Measurements from ENCODE around the gene AHCY.
"Not testable (repeated sequence)": the region's sequence is repeated elsewhere in the genome, so short reads cannot be mapped to it uniquely, and the experiment has no call there.

Gene AHCY

GRCh38 chr20:34302723-34303533 is at the start of gene AHCY:
Gene AHCY, minus strand, starts transcription at chr20:34303355. Its CDS starts 85 bp downstream, at chr20:34303270.
- peak; percentile 97 for DNase-seq

GRCh38 chr20:34350095-34350494 is 46.9 kb upstream of the AHCY start:
- no peak for DNase-seq

DNA sequence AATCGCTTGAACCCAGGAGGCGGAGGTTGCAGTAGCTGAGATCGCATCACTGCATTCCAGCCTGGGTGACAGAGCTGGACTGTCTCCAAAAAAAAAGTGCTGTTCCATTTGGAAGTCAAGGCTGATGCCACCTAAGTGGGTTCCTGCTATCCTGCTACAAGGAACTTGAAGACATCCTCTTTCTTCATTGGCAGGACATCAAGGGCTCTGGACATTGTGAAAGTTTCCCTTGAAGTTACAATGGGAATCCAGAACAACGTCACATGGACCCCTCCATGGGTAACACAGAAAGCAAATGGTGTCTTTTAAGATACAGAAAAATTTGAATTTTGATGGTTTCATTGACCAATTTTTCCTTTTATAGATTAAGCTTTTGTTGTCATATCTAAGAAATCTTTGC is 44.4 kb upstream of the AHCY start:
- DNase-seq = no peak

GRCh38 chr20:34346533-34346865 is 43.3 kb upstream of the AHCY start:
- not testable (repeated sequence) for DNase-seq

- not testable (repeated sequence) for DNase-seq
These were observed 42.8 kb upstream of the AHCY start for GRCh38 chr20:34345839-34346532.

- no peak for DNase-seq
These were observed 42.2 kb upstream of the AHCY start for GRCh38 chr20:34345402-34345736.

GRCh38 chr20:34344238-34344637 is 41.1 kb upstream of the AHCY start:
- DNase-seq = no peak

DNA sequence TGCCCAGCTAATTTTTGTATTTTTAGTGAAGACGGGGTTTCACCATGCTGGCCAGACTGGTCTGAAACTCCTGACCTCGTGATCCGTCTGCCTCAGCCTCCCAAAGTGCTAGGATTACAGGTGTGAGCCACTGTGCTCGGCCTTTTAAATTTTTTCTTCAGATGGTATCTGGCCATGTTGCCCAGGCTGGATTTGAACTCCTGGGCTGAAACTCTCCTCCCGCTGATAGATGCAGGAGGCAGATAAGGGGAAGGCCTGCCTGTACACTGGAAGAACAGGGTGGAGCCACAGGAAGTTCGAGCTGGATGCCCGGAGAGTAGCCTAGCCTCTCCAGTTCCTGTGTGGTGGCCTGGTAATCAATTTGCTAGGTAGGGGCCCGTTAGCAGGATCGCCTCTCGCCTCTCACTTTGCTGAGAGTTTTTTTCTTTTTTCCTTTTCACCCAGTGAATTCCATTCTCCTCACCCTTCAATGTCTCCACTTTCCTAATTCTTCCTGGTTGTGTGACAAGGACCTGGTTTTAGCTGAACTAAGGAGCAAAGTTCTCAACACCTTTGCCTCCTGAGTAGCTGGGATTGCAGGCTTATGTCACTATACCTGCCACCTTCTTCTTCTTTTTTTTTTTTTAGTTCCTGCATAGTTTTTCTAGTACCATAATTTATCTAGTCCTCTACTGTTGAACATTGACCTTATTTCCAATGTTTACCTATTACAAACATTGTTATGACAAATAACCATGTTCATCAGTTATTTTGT is 40.5 kb upstream of the AHCY start:
- DNase-seq = no peak

GRCh38 chr20:34341199-34341598 is 38.0 kb upstream of the AHCY start:
- not testable (repeated sequence) for DNase-seq

DNA sequence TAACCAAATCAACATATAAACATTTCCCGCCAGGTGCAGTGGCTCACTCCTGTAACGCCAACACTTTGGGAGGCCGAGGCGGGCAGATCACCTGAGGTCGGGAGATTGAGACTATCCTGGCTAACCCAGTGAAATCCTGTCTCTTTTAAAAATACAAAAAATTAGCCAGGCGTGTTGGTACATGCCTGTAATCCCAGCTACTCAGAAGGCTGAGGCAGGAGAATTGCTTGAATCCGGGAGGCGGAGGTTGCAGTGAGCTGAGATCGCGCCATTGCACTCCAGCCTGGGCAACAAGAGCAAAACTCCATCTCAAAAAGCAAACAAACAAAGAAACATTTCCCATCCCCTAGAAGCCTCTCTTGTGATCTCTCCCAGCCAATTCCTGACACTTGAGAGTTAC is 37.6 kb upstream of the AHCY start:
- not testable (repeated sequence) for DNase-seq

- DNase-seq = no peak
These were observed 35.0 kb upstream of the AHCY start for GRCh38 chr20:34337982-34338726.

DNA sequence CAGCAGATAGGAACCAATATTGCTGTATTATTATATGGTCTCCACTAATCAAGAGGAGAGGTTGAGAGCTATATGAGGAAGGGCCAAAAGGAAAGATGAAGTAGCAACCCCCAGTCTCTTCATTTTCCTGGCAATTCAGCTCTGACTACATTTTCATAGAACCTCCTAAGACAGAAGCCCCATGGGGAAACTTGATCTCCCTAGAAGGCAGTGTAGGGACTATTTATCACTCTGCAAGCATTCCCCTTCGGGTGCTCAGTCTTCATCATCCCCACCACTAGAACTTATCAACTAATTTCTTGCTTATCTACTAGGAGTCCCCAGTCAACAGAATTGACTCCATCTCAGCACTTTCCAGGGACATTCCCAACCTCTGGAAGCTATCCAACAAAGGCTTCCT is 34.4 kb upstream of the AHCY start:
- DNase-seq = no peak

DNA sequence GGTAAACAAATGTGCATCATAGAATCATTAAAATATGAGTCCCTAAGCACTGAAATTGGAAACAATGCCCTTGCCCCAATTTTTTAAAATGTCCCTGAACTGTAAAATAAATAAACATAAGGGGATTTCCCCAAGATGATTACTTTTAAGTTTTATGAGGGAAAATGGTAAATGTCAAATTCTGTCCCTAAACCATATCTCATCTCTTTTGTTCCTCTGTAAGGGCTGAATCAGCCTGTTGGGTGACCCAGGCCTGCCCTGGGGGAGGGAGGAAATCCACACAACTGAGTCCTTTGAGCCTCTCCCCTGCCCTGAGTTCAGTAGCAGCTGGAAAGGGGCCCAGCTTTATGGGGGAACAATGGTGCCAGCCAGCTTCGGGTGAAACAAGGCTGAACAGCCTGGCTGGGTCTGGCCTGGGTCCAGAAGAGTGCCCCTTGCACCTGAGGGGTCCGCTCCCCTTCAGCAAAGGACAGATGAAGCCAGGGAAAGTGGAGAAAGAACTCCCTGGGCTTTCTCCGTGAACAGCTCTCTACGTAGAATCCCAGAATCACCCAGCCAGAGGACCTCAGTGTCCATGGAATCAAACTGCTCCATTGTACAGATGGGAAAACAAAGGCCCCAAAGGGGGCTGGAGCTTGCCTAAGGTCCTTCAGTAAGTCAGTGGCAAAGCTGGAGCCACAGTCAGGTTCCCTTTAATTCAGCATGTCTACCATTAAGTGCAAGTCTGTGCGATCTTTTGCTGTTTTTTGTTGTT is 31.7 kb upstream of the AHCY start:
- peak; percentile 44 for DNase-seq

- no peak for DNase-seq
These were observed 30.6 kb upstream of the AHCY start for GRCh38 chr20:34333786-34334185.

DNA sequence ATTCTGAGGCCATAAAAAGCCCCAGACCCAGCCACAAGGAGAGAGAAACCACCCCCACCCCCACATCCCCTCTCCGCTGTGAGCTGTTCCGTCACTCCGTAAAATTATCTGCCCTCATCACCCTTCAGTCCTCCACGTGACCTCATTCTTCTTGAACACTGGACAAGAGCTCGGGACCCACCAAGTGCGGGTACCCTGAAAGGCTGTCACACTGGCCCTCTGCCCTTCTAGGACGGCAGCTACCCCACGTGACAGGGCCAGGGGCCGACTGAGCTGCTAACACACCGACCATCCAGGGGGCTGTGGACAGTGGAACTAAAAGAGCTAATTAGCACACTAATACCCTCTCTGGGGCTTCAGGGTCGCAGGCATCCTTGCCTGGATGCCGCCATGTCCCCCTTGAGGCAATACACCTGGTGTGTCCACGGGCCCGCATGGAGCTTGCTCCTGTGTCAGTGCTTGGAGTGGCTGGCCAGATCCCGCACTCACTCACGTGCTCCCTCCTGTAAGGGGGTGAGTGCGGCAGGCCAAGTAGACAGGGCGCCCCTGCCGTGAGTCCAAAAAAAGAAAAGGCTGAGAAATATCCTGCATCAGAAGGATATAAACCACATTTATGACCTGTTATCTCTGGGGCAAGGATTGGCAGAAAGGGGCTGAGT is 29.2 kb upstream of the AHCY start:
- DNase-seq = no peak

DNA sequence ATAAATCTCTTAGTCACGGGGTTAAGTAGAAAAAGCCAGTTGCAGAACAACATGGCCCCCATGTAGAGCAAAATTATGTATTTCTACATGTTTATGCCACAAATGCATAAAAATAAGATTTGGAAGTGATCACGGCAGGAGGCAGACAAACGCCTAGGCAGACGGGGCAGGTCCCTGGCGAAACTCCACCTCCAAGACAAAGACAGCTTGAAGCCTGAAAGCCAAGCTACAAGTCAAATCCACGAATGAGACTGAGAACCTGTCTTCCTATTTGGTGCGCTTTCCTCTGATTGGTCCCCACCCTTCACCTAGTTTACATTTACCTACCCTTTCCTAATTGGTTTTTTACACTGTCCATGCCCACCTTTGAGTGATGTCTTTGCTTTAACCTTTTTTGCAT is 28.7 kb upstream of the AHCY start:
- DNase-seq = no peak

GRCh38 chr20:34330861-34331544 is 27.8 kb upstream of the AHCY start:
- not testable (repeated sequence) for DNase-seq

GRCh38 chr20:34328928-34329677 is 25.9 kb upstream of the AHCY start:
- DNase-seq = no peak

- DNase-seq = not testable (repeated sequence)
These were observed 25.1 kb upstream of the AHCY start for GRCh38 chr20:34328207-34328606.

DNA sequence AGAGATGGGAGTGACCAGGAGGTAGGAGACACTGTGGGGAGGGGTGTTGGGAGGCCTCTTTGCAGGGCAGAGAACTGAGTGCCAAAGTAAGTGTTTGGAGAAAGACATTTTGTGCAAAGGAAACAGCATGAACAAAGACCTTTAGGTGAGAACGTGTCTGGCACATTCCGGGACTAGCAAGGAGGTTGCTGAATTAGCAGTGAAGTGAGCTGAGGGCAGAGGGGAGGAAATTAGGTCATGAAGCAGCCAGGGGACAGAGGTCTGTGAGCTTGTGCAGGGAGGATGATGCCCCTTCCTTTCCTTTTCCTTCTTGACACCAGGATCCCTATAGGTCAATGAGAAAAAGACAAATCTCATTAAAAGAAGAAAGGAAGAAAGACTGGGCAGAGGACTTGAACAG is 21.4 kb upstream of the AHCY start:
- no peak for DNase-seq

All from femur (tissue), 1 donor.